ENCODE data around the gene RAB24.

DNA sequence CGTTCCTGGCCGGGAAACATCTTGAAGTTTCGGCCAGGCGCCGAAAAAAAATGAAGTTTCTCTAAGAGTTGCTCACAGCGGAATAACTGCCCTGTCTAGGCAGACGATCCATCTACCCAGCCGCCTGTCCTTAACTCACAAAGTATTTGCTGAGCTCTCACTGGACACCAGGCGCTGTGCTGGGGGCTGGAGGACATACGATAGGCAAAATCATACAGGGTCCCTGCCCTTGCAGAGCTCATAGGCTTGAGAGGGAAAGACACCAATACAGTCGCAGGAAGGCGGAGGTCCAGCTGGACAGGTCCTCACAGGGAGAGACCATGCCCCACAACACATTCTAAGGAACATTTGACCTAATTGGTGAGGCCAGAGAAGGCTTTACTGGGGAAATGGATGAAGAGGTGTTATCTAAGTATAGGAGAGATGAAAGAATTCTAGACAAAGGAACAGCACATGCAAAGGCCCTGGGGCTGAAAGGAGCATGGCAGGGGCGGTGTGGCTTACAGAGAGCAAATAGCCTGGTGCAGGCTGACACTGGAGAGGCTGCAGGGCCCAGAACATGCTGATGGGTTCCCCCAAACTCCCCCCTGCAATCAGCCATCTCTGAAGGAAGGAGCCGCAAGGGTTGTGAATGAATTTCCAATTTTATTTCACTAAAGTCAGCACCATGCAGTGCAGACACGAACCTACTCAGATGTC is 10.2 kb upstream of the RAB24 start:
- TF ChIP-seq, protein P1, sequence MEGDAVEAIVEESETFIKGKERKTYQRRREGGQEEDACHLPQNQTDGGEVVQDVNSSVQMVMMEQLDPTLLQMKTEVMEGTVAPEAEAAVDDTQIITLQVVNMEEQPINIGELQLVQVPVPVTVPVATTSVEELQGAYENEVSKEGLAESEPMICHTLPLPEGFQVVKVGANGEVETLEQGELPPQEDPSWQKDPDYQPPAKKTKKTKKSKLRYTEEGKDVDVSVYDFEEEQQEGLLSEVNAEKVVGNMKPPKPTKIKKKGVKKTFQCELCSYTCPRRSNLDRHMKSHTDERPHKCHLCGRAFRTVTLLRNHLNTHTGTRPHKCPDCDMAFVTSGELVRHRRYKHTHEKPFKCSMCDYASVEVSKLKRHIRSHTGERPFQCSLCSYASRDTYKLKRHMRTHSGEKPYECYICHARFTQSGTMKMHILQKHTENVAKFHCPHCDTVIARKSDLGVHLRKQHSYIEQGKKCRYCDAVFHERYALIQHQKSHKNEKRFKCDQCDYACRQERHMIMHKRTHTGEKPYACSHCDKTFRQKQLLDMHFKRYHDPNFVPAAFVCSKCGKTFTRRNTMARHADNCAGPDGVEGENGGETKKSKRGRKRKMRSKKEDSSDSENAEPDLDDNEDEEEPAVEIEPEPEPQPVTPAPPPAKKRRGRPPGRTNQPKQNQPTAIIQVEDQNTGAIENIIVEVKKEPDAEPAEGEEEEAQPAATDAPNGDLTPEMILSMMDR (optimal IDR thresholded peaks at IDR 0.05 in 1 of 3, IDR thresholded peaks at IDR 0.05 in 1 of 3, conservative IDR thresholded peaks at IDR 0.05 in 1 of 3; ENCODE audit: extremely low read depth in 1 of 3, insufficient read depth in 2 of 3, low read length in 3 of 3): no peak
- no peak for TF ChIP-seq EZH2 (IDR thresholded peaks at IDR 0.05; ENCODE audit: low read length)
